Spleen (tissue), 7 donors: Measurements from ENCODE around the gene PLEKHM2.

Source experiments
- CTCF ChIP-seq, 11 experiments: fragments of 200-600 bp in 7 of 11; fragments of 450-650 bp in 4 of 11; sonication (generic) in 4 of 11; IDR thresholded peaks in 8 of 11; conservative IDR thresholded peaks in 3 of 11; 1 replicate in 7 of 11; 2 replicates in 4 of 11; pipeline versions ENCODE4 v1.4.0 to v1.8.0; 2016 to 2021; ENCODE audit warnings: antibody characterized with exemption in 11 of 11, inconsistent platforms in 4 of 11, mild to moderate bottlenecking in 1 of 11
- POLR2A ChIP-seq, 3 donors: fragments of 450-650 bp; IDR thresholded peaks; one replicate each; pipeline ENCODE4 v1.5.1; 2017; ENCODE audit warnings: antibody characterized with exemption in 3 of 3, mild to moderate bottlenecking in 1 of 3
- donor health status: DM: no; HTN: no; CAD: no; lungs with moderate emphysema.
- donor health status: DM: no; HTN: no; CAD: no.
- donor health status: DM: no; HTN: no; CAD: no.

- TF ChIP-seq POLR2A (IDR thresholded peaks at IDR 0.05): no peak
- no peak for TF ChIP-seq CTCF (IDR thresholded peaks at IDR 0.05 in 8 of 11, conservative IDR thresholded peaks at IDR 0.05 in 3 of 11)
These were observed 43.9 kb downstream of the PLEKHM2 start for GRCh38 chr1:15727866-15728534.
